H9 (cell line): Measurements from ENCODE around the gene ITSN1. TPM values are rescaled to one million over a fixed set of nuclear protein-coding genes. Genes with fewer than 3 reads are reported as not detected.

Experiments used
- DNase-seq: peaks from one replicate; pipeline ENCODE4 v3.0.0-alpha.2; 2017
- H2AFZ ChIP-seq: one replicate; pipeline ENCODE4 v1.6.1; 2013; ENCODE audit warnings: mild to moderate bottlenecking, low read length, control low read depth, moderate library complexity
- H2AK5ac ChIP-seq: 2 replicates; pipeline ENCODE4 v1.6.1; 2013; ENCODE audit warnings: low read length, control low read depth, mixed read lengths; ENCODE audit not compliant: insufficient read length
- H2BK120ac ChIP-seq: one replicate; pipeline ENCODE4 v1.6.1; 2013; ENCODE audit warnings: low read depth, mild to moderate bottlenecking, low read length, control low read depth, inconsistent platforms; ENCODE audit not compliant: poor library complexity, severe bottlenecking
- H2BK12ac ChIP-seq: 2 replicates; pipeline ENCODE4 v1.6.1; 2013; ENCODE audit warnings: low read length, control low read depth, mixed read lengths, low read depth; ENCODE audit not compliant: insufficient read length
- H2BK15ac ChIP-seq: 2 replicates; pipeline ENCODE4 v1.6.1; 2013; ENCODE audit warnings: low read depth, low read length, control low read depth
- H2BK20ac ChIP-seq: one replicate; pipeline ENCODE4 v1.6.1; 2013; ENCODE audit warnings: low read depth, mild to moderate bottlenecking, low read length, control low read depth, inconsistent platforms; ENCODE audit not compliant: poor library complexity, severe bottlenecking
- H2BK5ac ChIP-seq: 2 replicates; pipeline ENCODE4 v1.6.1; 2013; ENCODE audit warnings: low read length, control low read depth, mixed read lengths; ENCODE audit not compliant: insufficient read length
- H3K14ac ChIP-seq: 2 replicates; pipeline ENCODE4 v1.6.1; 2013; ENCODE audit warnings: low read length, control low read depth; ENCODE audit not compliant: insufficient read depth
- H3K18ac ChIP-seq: 2 replicates; pipeline ENCODE4 v1.6.1; 2013; ENCODE audit warnings: low read depth, mild to moderate bottlenecking, mixed read lengths, low read length, control low read depth; ENCODE audit not compliant: insufficient read length
- H3K23ac ChIP-seq: 2 replicates; pipeline ENCODE4 v1.6.1; 2013; ENCODE audit warnings: low read length, control low read depth, mixed read lengths, low read depth; ENCODE audit not compliant: insufficient read length
- H3K23me2 ChIP-seq: 2 replicates; pipeline ENCODE4 v1.6.1; 2013; ENCODE audit warnings: low read depth, mild to moderate bottlenecking, mixed read lengths, low read length, control low read depth; ENCODE audit not compliant: insufficient read length, poor library complexity, severe bottlenecking
- H3K27ac ChIP-seq: 2 replicates; pipeline ENCODE4 v1.5.1; 2013; ENCODE audit warnings: low read length, control low read depth, mixed read lengths, low read depth; ENCODE audit not compliant: insufficient read length
- H3K27me3 ChIP-seq: 2 replicates; pipeline ENCODE4 v1.6.1; 2013; ENCODE audit warnings: low read length, control low read depth, inconsistent platforms; ENCODE audit not compliant: insufficient read depth
- H3K4ac ChIP-seq: 2 replicates; pipeline ENCODE4 v1.6.1; 2013; ENCODE audit warnings: low read depth, mild to moderate bottlenecking, control low read depth, inconsistent platforms, low read length, moderate library complexity
- H3K4me1 ChIP-seq: 2 replicates; pipeline ENCODE4 v1.6.1; 2013; ENCODE audit warnings: low read length, control low read depth, inconsistent platforms; ENCODE audit not compliant: insufficient read depth
- H3K4me2 ChIP-seq: 2 replicates; pipeline ENCODE4 v1.6.1; 2013; ENCODE audit warnings: low read length, control low read depth, mixed read lengths; ENCODE audit not compliant: insufficient read length, insufficient read depth
- H3K56ac ChIP-seq: 2 replicates; pipeline ENCODE4 v1.6.1; 2013; ENCODE audit warnings: low read depth, mild to moderate bottlenecking, mixed read lengths, low read length, control low read depth; ENCODE audit not compliant: insufficient read length
- H3K79me1 ChIP-seq: 2 replicates; pipeline ENCODE4 v1.6.1; 2013; ENCODE audit warnings: low read depth, mild to moderate bottlenecking, moderate library complexity, low read length, control low read depth, inconsistent platforms; ENCODE audit not compliant: insufficient read depth, poor library complexity, severe bottlenecking
- H3K79me2 ChIP-seq: 2 replicates; pipeline ENCODE4 v1.6.1; 2013; ENCODE audit warnings: low read length, control low read depth, inconsistent platforms; ENCODE audit not compliant: insufficient read depth
- H3K9ac ChIP-seq: 2 replicates; pipeline ENCODE4 v1.6.1; 2013; ENCODE audit warnings: low read length, control low read depth, mixed read lengths; ENCODE audit not compliant: insufficient read length; ENCODE audit errors: extremely low read depth
- H3K9me3 ChIP-seq: one replicate; pipeline ENCODE4 v1.6.1; 2013; ENCODE audit warnings: low read depth, low read length, inconsistent platforms; ENCODE audit not compliant: control insufficient read depth
- H3T11ph ChIP-seq: one replicate; pipeline ENCODE4 v1.6.1; 2013; ENCODE audit warnings: mild to moderate bottlenecking, low read length, control low read depth, inconsistent platforms
- H4K20me1 ChIP-seq: one replicate; pipeline ENCODE4 v1.6.1; 2013; ENCODE audit not compliant: control insufficient read depth, insufficient read length, insufficient read depth
- H4K5ac ChIP-seq: 2 replicates; pipeline ENCODE4 v1.6.1; 2013; ENCODE audit warnings: low read depth, mild to moderate bottlenecking, mixed read lengths, low read length, control low read depth; ENCODE audit not compliant: insufficient read length
- H4K8ac ChIP-seq: replicated peaks from 2 replicates; pipeline ENCODE4 v1.6.1; 2013; ENCODE audit warnings: low read length, control low read depth, mixed read lengths, low read depth; ENCODE audit not compliant: insufficient read length
- H4K91ac ChIP-seq: 2 replicates; pipeline ENCODE4 v1.6.1; 2013; ENCODE audit warnings: low read depth, mild to moderate bottlenecking, moderate library complexity, mixed read lengths, low read length, control low read depth; ENCODE audit not compliant: insufficient read length
- H3K27ac Mint-ChIP-seq, 3 experiments: 2 replicates in 2 of 3; 3 replicates in 1 of 3; pipeline ENCODE4 v1.8.0; 2020 to 2021; ENCODE audit warnings: mixed read lengths in 3 of 3, mild to moderate bottlenecking in 1 of 3, moderate library complexity in 1 of 3
- H3K27me3 Mint-ChIP-seq: 2 replicates; pipeline ENCODE4 v1.8.0; 2021; ENCODE audit warnings: low read depth, mild to moderate bottlenecking, moderate library complexity, mixed read lengths
- H3K36me3 Mint-ChIP-seq, 3 experiments: 2 replicates in 2 of 3; 3 replicates in 1 of 3; pipeline ENCODE4 v1.8.0; 2020 to 2021; ENCODE audit warnings: low read depth in 3 of 3, mixed read lengths in 3 of 3; ENCODE audit not compliant: insufficient read depth in 1 of 3
- H3K4me1 Mint-ChIP-seq, 2 experiments: 2 replicates each; pipeline ENCODE4 v1.8.0; 2020; ENCODE audit warnings: mixed read lengths in 2 of 2
- H3K4me3 Mint-ChIP-seq, 2 experiments: 2 replicates in 1 of 2; 3 replicates in 1 of 2; pipeline ENCODE4 v1.8.0; 2020 to 2021; ENCODE audit warnings: mild to moderate bottlenecking in 2 of 2, mixed read lengths in 2 of 2, moderate library complexity in 1 of 2
- H3K9me3 Mint-ChIP-seq, 2 experiments: 2 replicates in 1 of 2; 3 replicates in 1 of 2; pipeline ENCODE4 v1.8.0; 2020; ENCODE audit warnings: mild to moderate bottlenecking in 2 of 2, mixed read lengths in 2 of 2, moderate library complexity in 1 of 2
- WGBS: extraction: QIAGEN DNeasy Blood & Tissue Kit; methylation state at CpG from one replicate; pipeline ENCODE4 v1.1.7; 2013; ENCODE audit warnings: missing lambda C conversion rate, low lambda C conversion rate, mixed read lengths; ENCODE audit not compliant: insufficient read length; ENCODE audit errors: extremely low coverage; 5-methylcytosine and 5-hydroxymethylcytosine counted together
- total RNA-seq: library from RNA; stranded (reverse); gene quantifications from 2 replicates; pipeline ENCODE4 v1.2.1, GENCODE V29; 2021
- TF ChIP-seq, protein P1 (sequence below): fragments of 200-600 bp; sonication (generic); conservative IDR thresholded peaks from 3 replicates; pipeline ENCODE4 v1.8.0; 2021; ENCODE audit warnings: antibody characterized with exemption, mild to moderate bottlenecking

Gene ITSN1
- total RNA-seq, 1 experiment from 2014 or later = 94.2 TPM

- Histone ChIP-seq H4K5ac (no peak overlapping the region), H4K20me1 (no peaks in the 10 kb centered on the region), H2BK20ac (no peak overlapping the region), H2AK5ac (no peak overlapping the region), H3K9me3 (no peaks in the 10 kb centered on the region), H3K79me2 (peaks cover 5% of the 10 kb centered on the region; the same call in 1 of the 2 replicates), H4K91ac (no peak overlapping the region), H4K8ac (no peak overlapping the region), H3K18ac (no peak overlapping the region), H3K23ac (no peak overlapping the region), H3K27me3 (no peaks in the 10 kb centered on the region), H3K23me2 (peaks cover 3% of the 10 kb centered on the region), H2BK12ac (no peak overlapping the region), H2BK15ac (no peak overlapping the region), H3K27ac (no peak overlapping the region), H2BK5ac (no peak overlapping the region), H3T11ph (no peak overlapping the region), H3K9ac (no peak overlapping the region), H3K14ac (no peak overlapping the region), H3K56ac (no peak overlapping the region), H3K79me1 (no peaks in the 10 kb centered on the region), H3K4me2 (no peak overlapping the region), H3K4ac (no peak overlapping the region), H2AFZ (no peak overlapping the region), H3K4me1 (peaks cover 2% of the 10 kb centered on the region), H2BK120ac (no peak overlapping the region)
- WGBS = no CpG with 5 or more reads among the region's 6 CpGs
- DNase-seq = no peak
- Mint-ChIP-seq H3K9me3 (no peaks in the 10 kb centered on the region), H3K4me1 (peaks cover 6% of the 10 kb centered on the region in 2 experiments), H3K27ac (no peak overlapping the region), H3K4me3 (no peak overlapping the region), H3K36me3 (peaks cover 42 to 84% (median 81%) of the 10 kb centered on the region in 3 experiments; a peak in 6 of 7 replicates), H3K27me3 (no peaks in the 10 kb centered on the region)
- TF ChIP-seq, protein P1, sequence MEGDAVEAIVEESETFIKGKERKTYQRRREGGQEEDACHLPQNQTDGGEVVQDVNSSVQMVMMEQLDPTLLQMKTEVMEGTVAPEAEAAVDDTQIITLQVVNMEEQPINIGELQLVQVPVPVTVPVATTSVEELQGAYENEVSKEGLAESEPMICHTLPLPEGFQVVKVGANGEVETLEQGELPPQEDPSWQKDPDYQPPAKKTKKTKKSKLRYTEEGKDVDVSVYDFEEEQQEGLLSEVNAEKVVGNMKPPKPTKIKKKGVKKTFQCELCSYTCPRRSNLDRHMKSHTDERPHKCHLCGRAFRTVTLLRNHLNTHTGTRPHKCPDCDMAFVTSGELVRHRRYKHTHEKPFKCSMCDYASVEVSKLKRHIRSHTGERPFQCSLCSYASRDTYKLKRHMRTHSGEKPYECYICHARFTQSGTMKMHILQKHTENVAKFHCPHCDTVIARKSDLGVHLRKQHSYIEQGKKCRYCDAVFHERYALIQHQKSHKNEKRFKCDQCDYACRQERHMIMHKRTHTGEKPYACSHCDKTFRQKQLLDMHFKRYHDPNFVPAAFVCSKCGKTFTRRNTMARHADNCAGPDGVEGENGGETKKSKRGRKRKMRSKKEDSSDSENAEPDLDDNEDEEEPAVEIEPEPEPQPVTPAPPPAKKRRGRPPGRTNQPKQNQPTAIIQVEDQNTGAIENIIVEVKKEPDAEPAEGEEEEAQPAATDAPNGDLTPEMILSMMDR = no peak
Measured at GRCh38 chr21:33909756-33910155, 267.5 kb downstream of the ITSN1 start.
